ENCODE data around the gene PSTPIP1.

PSTPIP1 gene

GRCh38 chr15:76998663-76999285, 3.8 kb downstream of the PSTPIP1 start:
- DNase-seq (ENCODE audit: low read depth in 3 of 3): no peak

- DNase-seq (ENCODE audit: low read depth in 3 of 3): no peak
Measured at GRCh38 chr15:76999996-77000395, 5.1 kb downstream of the PSTPIP1 start.

- no peak for DNase-seq (ENCODE audit: low read depth in 3 of 3)
Measured at GRCh38 chr15:77001351-77001750, 6.4 kb downstream of the PSTPIP1 start.

GRCh38 chr15:77001966-77002365, 7.0 kb downstream of the PSTPIP1 start:
- no peak for DNase-seq (ENCODE audit: low read depth in 3 of 3)

- no peak for DNase-seq (ENCODE audit: low read depth in 3 of 3)
Measured at GRCh38 chr15:77002436-77002835, 7.5 kb downstream of the PSTPIP1 start.

- DNase-seq (ENCODE audit: low read depth in 3 of 3): peak; percentile 46 to 79 (median 51)
Measured at GRCh38 chr15:77002954-77003912, 8.3 kb downstream of the PSTPIP1 start.

- DNase-seq (ENCODE audit: low read depth in 3 of 3): no peak
Measured at GRCh38 chr15:77004189-77004588, 9.3 kb downstream of the PSTPIP1 start.

GRCh38 chr15:77009176-77009575, 14.2 kb downstream of the PSTPIP1 start:
- no peak for DNase-seq (ENCODE audit: low read depth in 3 of 3)

- DNase-seq (ENCODE audit: low read depth in 3 of 3): no peak
Measured at GRCh38 chr15:77009646-77010311, 14.9 kb downstream of the PSTPIP1 start.

GRCh38 chr15:77010312-77010686, 15.4 kb downstream of the PSTPIP1 start:
- DNase-seq (ENCODE audit: low read depth in 3 of 3): no peak

- no peak for DNase-seq (ENCODE audit: low read depth in 3 of 3)
Measured at GRCh38 chr15:77010857-77011256, 15.9 kb downstream of the PSTPIP1 start.

- no peak for DNase-seq (ENCODE audit: low read depth in 3 of 3)
Measured at GRCh38 chr15:77012117-77012712, 17.3 kb downstream of the PSTPIP1 start.

GRCh38 chr15:77012868-77013267, 17.9 kb downstream of the PSTPIP1 start:
- no peak for DNase-seq (ENCODE audit: low read depth in 3 of 3)

GRCh38 chr15:77013776-77014131, 18.8 kb downstream of the PSTPIP1 start:
- peak; percentile 69 to 85 (median 79) for DNase-seq (ENCODE audit: low read depth in 3 of 3)

- no peak for DNase-seq (ENCODE audit: low read depth in 3 of 3)
Measured at GRCh38 chr15:77014132-77015081, 19.5 kb downstream of the PSTPIP1 start.

- DNase-seq (ENCODE audit: low read depth in 3 of 3): no peak
Measured at GRCh38 chr15:77015646-77016320, 20.9 kb downstream of the PSTPIP1 start.

GRCh38 chr15:77016321-77016695, 21.4 kb downstream of the PSTPIP1 start:
- no peak for DNase-seq (ENCODE audit: low read depth in 3 of 3)

GRCh38 chr15:77017091-77017660, 22.2 kb downstream of the PSTPIP1 start:
- DNase-seq (ENCODE audit: low read depth in 3 of 3): no peak

GRCh38 chr15:77017761-77018720, 23.1 kb downstream of the PSTPIP1 start:
- DNase-seq (ENCODE audit: low read depth in 3 of 3): no peak

Measured in stimulated activated CD4-positive, alpha-beta T cell treated with anti-CD3 and anti-CD28 coated beads, TNF-alpha, amount 100 ng/mL, for 24 hours (primary cell).